Stimulated activated CD4-positive, alpha-beta T cell treated with anti-CD3 and anti-CD28 coated beads, Interleukin-2, amount 100 ng/mL, for 24 hours (primary cell): ENCODE data around the gene C1orf87.

ENCODE experiments used
- DNase-seq, 2 donors: peaks; one replicate each; pipeline ENCODE4 v3.0.0-alpha.2; 2020

Gene C1orf87

GRCh38 chr1:60059468-60059867, 14.1 kb downstream of the C1orf87 start:
- no peak for DNase-seq

DNA sequence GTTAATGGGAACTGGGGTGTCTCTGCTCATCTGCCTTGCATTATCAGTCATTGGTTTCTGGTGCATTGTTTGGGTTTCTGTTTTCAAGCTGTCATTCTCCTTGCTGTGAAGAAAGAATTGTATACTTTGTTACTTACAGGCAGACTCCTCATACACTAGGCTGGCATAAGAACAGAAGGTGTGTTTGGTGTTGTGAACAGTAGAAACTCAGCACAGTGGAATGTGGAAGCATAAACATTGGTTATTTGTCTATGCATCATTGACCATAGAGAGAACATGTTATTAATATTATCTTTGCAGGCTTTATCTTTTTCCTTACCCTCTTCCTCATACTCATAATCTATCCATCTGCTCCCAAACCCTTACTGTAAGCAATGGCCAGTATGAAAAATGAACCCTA, 18.2 kb downstream of the C1orf87 start:
- DNase-seq: no peak

DNA sequence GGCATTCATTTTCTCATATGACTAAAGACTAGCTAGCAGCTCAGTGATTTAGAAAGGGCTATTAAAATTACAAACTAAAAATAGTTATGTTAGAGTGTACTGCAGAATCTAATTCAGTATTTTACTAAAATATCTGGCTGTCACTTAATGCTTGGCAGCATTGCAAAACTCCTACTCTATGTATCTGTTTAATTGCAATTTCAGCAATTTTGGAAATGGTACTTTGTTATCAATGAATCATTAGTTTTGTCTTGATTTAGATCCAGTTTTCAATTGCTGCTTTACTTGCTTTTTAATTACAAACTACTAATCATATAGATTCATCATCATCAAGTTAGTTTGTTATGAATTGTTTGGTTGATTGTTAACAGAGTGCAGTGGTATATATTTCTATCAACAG, 19.2 kb downstream of the C1orf87 start:
- DNase-seq: no peak

DNA sequence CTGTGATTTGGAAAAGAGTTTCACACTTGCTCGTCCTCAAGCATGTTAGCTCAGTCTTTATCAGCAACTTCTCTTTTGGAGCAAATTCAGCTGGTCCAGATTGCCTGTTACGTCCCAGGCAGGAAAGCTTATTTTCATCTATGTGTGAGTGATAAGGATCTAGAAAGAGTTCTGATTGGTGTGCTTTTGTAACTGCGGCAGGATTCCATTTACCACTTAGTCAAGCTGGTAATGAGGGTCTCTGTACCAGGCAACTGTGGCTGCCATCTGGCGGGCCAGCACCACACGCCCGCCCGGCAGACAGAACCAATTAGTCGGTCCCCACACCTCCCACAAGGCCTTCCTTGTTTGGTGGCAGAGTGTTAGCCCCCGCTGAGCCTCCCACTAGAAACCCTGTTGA, 21.0 kb downstream of the C1orf87 start:
- DNase-seq: no peak

DNA sequence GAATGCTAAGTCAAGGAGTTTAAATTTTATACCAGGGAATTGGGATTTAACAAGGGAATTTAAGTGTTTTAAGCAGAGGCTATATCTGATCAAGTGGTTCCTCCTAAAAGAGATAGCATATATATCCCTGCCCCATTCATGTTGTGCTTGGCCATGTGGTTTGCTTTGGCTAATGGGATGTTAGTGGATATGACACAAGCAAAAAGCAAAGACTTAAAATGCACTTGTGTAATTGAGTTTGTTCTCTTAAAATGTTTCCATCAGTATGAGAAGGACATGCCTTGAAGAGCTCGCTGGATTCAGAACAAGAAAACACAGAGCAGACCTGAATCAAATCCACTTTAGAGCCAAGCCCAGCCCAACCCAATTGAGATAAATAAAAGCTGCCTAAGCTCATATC, 22.4 kb downstream of the C1orf87 start:
- DNase-seq: no peak

DNA sequence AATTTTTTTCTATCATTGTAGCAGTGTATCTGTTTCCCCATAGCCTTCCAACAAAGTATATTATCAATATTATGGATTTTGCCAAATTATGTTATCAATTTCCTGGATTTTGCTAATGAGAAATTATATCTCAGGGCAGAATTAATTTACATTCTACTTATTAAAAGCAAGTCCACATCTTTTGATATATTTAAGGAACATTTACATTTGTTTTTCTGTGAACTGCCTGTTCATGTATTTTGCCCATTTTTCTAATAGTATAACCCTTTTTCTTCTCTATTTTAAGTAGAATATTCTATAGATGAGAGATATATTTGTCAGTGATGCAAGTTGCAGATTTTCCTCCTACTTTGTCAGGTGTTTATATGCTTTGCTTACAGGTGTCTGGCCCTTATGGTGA, 24.4 kb downstream of the C1orf87 start:
- DNase-seq: no peak

- DNase-seq: no peak
These were observed 28.7 kb downstream of the C1orf87 start for GRCh38 chr1:60044881-60045280.

DNA sequence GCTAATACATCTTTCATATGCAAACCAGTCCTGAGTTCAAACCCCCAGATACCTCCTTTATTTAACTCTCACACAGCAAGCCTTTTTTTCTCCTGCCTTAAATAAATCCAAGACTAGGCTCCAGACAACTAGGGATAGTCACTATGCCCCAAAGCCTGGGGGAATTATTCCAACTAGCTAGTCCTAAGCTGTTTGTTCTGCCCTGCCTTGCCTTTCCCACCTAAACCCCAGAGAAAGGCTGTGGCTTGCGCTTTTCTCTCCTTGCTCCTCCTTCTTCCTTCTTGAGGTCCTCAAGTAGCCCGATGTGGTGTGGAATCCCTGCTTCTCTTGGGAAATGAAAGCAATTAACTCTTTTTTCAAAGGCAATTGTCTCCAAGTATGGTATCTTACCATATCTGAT, 31.8 kb downstream of the C1orf87 start:
- no peak for DNase-seq

- no peak for DNase-seq
These were observed 35.9 kb downstream of the C1orf87 start for GRCh38 chr1:60037669-60038068.

DNA sequence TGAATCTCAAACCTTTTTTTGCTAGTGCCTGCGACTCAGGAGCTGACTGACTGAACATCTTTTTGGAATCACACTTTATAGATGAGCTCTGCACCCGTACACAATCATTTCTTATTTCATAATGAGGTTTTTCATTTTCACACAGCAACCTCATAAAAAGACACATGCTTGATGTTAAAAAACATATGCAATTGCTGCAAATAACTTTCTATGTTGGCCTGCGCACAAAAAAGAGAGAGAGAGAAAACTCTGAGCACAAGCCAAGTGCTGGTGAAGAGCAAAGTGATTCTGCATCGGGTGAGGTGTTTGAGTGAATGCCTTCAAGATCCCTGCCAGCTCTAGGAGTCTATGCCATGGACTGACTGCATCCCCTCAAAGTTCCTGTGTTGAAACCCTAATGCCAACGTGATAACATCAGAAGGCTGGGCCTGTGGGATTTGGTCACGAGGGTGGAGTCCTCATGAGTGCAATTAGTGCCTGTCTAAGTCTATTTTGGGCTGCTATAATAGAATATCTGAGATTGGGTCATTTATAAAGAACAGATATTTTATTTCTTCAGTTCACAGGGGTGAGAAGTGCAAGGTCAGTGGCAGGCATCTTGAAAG, 36.6 kb downstream of the C1orf87 start:
- DNase-seq: no peak

DNA sequence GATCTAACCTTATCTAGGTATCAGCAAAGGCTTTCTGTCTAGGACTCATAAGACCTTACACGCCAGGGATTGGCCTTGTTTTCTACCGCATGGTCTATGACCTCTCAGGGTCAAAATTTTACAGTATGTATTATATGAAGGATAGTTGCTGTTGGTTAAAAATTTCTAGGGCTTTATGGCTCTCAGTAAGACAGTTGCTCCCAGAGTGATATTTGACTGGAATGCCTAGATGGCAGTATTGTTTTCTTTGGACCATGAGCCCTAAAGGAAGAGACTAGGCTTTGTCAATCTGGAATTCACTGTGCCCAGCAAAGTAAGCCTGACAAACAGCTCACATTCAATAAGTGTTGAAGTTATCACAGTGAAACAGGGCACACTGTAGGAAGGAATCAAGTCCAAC, 37.6 kb downstream of the C1orf87 start:
- no peak for DNase-seq

- no peak for DNase-seq
These were observed 38.6 kb downstream of the C1orf87 start for GRCh38 chr1:60034999-60035398.

DNA sequence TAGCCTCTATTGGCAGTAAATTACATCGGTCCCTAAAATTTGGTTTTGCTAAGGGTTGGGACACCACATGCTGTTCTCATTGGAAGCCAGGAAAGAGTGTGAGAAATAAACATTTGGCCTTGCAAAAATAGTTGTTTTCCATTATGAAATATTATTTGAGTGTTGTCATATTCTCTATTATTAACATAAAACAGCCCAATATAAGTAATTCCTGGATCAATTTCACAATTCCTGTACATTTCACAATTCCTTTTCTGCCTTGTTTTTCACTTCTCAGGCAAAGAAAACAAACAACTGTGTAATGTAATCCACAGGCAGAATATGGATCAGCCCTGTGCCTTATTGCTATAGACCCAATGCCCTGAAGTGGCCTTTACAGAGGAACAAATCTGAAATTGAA, 40.5 kb downstream of the C1orf87 start:
- no peak for DNase-seq

DNA sequence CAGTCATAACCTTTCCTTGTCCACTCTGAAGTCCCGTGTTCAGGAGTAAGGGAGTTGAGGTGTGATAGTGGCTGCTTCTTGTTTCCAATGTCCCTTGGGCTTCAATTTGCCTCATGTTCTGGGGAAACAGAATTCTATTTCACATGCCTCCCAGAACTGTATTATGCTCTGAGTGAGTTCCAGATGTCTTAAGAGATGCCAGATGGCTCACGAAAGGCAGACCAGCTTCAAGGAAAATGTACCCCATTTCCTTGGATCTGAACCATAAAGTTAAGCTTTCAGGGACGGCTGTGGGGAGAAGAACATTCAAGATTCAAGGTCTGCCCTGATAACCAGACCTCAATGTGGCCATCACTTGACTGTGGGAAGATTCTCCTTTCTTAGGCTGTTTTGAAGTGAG, 42.4 kb downstream of the C1orf87 start:
- no peak for DNase-seq

- DNase-seq: no peak
These were observed 48.0 kb downstream of the C1orf87 start for GRCh38 chr1:60025552-60025951.

GRCh38 chr1:60017508-60018205, 55.9 kb downstream of the C1orf87 start:
- no peak for DNase-seq

- DNase-seq: no peak
These were observed 62.9 kb downstream of the C1orf87 start for GRCh38 chr1:60010690-60011089.

DNA sequence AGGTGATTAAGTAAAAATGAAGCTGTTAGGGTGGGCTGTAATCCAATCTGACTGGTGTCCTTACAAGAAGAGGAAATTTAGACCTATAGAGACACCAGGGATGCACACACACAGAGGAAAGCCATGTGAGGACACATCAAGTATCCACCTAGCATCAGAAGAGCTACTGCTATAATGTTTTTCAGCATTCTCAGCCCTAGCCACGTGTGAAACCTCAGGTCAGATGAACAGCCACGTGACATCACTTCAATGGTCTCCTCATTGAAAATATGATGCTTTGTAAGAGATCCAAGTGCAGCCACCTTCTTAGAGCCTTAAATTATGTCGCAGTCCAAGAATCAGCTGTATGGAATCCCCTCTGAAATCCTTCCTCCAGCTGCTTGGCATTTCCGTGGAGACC, 65.1 kb downstream of the C1orf87 start:
- no peak for DNase-seq

DNA sequence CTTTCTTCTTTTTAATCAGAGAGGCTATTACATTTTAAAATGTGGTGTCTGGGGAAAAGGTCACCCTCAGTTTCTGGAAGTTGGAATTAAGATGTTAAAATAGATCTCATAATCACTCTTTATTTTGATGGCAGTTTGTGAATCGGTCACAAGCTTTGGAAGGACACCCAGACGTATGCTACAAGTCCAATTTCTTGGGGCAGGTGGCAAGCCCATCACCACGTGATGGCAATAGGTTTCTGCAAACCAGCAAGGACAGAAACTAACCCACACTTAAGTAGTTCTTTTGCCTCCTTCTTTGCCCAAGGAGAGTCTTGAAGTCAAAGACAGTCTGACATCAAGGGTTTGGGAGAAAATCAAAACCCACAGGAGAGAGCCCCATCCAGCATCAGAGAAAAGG, 72.9 kb downstream of the C1orf87 start:
- DNase-seq: no peak

DNA sequence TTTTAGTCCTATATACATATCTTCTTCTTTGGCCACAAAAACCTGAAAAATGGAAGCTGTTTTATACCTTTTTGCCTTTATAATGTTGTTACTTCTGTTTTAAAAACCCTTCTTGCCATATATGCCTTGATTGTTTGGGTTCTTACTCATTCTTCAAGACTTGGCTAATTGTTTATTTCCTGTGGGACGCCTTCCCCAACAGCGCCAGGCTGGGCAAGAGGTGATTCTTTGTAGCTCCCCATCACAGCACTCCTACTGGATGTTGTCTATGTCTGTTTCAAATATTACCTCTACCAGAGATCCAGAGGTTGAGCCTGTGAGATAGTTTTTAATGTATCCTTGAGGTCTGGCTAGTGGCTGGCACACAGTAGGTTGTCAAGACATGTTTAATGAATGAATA, 73.8 kb downstream of the C1orf87 start:
- no peak for DNase-seq

DNA sequence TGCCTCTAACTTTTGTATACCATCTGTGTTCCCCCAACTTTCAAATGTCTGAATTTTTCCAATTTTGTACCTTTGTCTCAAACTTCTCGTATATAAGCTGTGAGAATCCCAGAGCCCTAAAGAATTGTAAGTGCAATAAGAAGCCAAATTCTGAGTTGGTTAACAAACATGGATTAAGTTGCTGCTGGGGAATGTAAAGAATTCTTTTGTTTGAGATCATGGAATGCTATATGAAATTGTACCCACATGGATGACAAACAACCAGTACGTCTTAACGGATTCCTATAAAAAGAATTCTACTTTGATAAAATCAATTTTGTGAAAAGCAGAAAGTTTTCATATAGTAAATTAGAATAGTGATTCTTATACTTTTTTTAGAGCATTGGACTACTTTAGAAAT, 74.6 kb downstream of the C1orf87 start:
- no peak for DNase-seq

DNA sequence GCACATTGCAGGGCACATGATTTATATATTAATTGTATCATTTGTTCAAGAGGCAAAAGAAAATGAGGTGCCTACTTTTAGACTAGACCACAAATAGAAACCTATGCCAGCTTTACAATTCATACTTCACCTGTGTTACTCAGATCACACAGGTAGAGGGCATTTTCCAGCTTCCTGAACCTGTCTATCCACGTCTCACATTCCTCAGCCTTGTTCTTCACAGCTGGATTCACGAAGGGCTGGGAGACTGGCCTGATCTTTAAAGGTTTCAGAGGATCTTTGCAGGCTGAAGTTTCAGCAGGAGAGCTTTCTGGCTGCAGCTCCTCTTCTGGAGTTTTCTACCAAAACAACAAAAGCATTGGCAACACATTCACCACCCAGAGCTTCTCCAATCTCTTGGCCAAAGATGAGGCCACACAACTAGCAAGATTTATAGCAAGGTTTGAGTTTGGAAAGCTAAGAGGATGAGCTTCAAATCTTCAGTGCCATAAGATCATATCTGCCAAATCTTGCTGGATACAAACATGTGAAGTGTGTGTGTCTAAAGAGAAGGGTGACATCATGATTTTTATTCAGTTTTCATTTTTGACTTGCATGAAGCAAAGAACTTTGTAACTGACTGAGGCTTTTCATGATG, 76.0 kb downstream of the C1orf87 start:
- no peak for DNase-seq

- no peak for DNase-seq
These were observed 79.0 kb downstream of the C1orf87 start for GRCh38 chr1:59994302-59995198.
